Upper lobe of left lung (tissue), 6 donors: ENCODE data around the gene BDNF. TPM values are rescaled to one million over a fixed set of nuclear protein-coding genes. Genes with fewer than 3 reads are reported as not detected.
"Not testable (repeated sequence)": the region's sequence is repeated elsewhere in the genome, so short reads cannot be mapped to it uniquely, and the experiment has no call there.

Experiments used
- ATAC-seq, 2 donors: fragments of 200-7000 bp; cut with Tn5 transposase; one replicate each; pipeline ENCODE4 v1.9.1; 2022; ENCODE audit warnings: mild to moderate bottlenecking in 2 of 2, moderate library complexity in 2 of 2; ENCODE audit not compliant: low FRiP score in 2 of 2
- DNase-seq, 2 donors: peaks; one replicate each; pipeline ENCODE4 v3.0.0-alpha.2; 2019 to 2020
- H3K27ac ChIP-seq, 4 donors: fragments of 200-600 bp; sonication (generic); one replicate each; pipeline ENCODE4 v1.5.1; 2016 to 2019
- H3K27me3 ChIP-seq, 4 donors: fragments of 200-600 bp; sonication (generic); one replicate each; pipeline ENCODE4 v1.5.1; 2017 to 2019
- H3K36me3 ChIP-seq, 4 donors: fragments of 200-600 bp; sonication (generic); one replicate each; pipeline ENCODE4 v1.5.1; 2016 to 2019
- H3K4me1 ChIP-seq, 4 donors: fragments of 200-600 bp; sonication (generic); one replicate each; pipeline ENCODE4 v1.5.1; 2018 to 2019
- H3K4me3 ChIP-seq, 4 donors: fragments of 200-600 bp; sonication (generic); one replicate each; pipeline ENCODE4 v1.5.1; 2017 to 2019; ENCODE audit warnings: mild to moderate bottlenecking in 2 of 4, moderate library complexity in 1 of 4
- H3K9me3 ChIP-seq, 4 donors: fragments of 200-600 bp; sonication (generic); one replicate each; pipeline ENCODE4 v1.5.1; 2018 to 2019
- CTCF ChIP-seq, 6 experiments: fragments of 450-650 bp in 4 of 6; fragments of 200-600 bp in 2 of 6; sonication (generic) in 2 of 6; IDR thresholded peaks; one replicate each; pipeline ENCODE4 v1.5.1; 2016 to 2019; ENCODE audit warnings: antibody characterized with exemption in 6 of 6
- EP300 ChIP-seq, 4 donors: sonication (generic); formaldehyde crosslinking; IDR thresholded peaks; one replicate each; pipeline ENCODE4 v1.5.1; 2017; ENCODE audit warnings: antibody characterized with exemption in 4 of 4, control low read depth in 2 of 4
- POLR2A ChIP-seq, 4 donors: fragments of 450-650 bp; IDR thresholded peaks; one replicate each; pipeline ENCODE4 v1.5.1; 2016 to 2017; ENCODE audit warnings: antibody characterized with exemption in 4 of 4, mild to moderate bottlenecking in 2 of 4
- POLR2AphosphoS5 ChIP-seq, 2 donors: sonication (generic); formaldehyde crosslinking; IDR thresholded peaks; one replicate each; pipeline ENCODE4 v1.5.1; 2017; ENCODE audit warnings: antibody characterized with exemption in 2 of 2
- WGBS, 2 donors: methylation state at CpG; one replicate each; pipeline ENCODE4 v1.1.5; 2017 to 2018; 5-methylcytosine and 5-hydroxymethylcytosine counted together
- total RNA-seq, 6 donors: library from RNA; depleted of rRNA in 4 of 6; stranded (reverse); fragments of >200 nt in 4 of 6; gene quantifications; one replicate each; pipeline versions ENCODE4 v1.1.0 to v1.2.1, GENCODE V29; 2016 to 2021
- donor health status: DM: no; HTN: no; CAD: no; lungs with moderate emphysema.
- donor health status: DM: no; HTN: yes; CAD: no; lungs with severe emphysema.

The BDNF gene
- total RNA-seq, 6 donors from 2014 or later, result 1.0 to 5.4 (median 3.8) TPM

GRCh38 chr11:27677108-27677507 lies 23.1 kb downstream of the BDNF start:
- DNase-seq (no peak), ATAC-seq (no peak)
- WGBS, 2 donors, result 97% methylated on average over 4 of the region's 4 CpGs
- Histone ChIP-seq H3K27me3 (no peaks in the 10 kb centered on the region), H3K4me1 (no peaks in the 10 kb centered on the region), H3K9me3 (no peaks in the 10 kb centered on the region), H3K4me3 (no peak overlapping the region), H3K36me3 (no peaks in the 10 kb centered on the region), H3K27ac (no peak overlapping the region)
- no peak for TF ChIP-seq EP300 (IDR thresholded peaks at IDR 0.05)
- TF ChIP-seq CTCF (IDR thresholded peaks at IDR 0.05), result no peak
- TF ChIP-seq POLR2AphosphoS5 (IDR thresholded peaks at IDR 0.05), result no peak
- TF ChIP-seq POLR2A (IDR thresholded peaks at IDR 0.05), result no peak

- no peaks in the 10 kb centered on the region for H3K4me1 ChIP-seq
- H3K27ac ChIP-seq, result no peak overlapping the region
- no peaks in the 10 kb centered on the region for H3K9me3 ChIP-seq
- H3K4me3 ChIP-seq, result no peak overlapping the region
- H3K27me3 ChIP-seq, result no peaks in the 10 kb centered on the region
- no peaks in the 10 kb centered on the region for H3K36me3 ChIP-seq
- WGBS, 2 donors, result 86 to 92% methylated on average over 6 of the region's 6 CpGs
- DNase-seq, result no peak
- TF ChIP-seq POLR2AphosphoS5 (IDR thresholded peaks at IDR 0.05), result no peak
- no peak for TF ChIP-seq CTCF (IDR thresholded peaks at IDR 0.05)
- TF ChIP-seq EP300 (IDR thresholded peaks at IDR 0.05), result no peak
- TF ChIP-seq POLR2A (IDR thresholded peaks at IDR 0.05), result no peak
- no peak for ATAC-seq
Measured at GRCh38 chr11:27673979-27674663, 26.1 kb downstream of the BDNF start.

- Histone ChIP-seq H3K27ac (no peak overlapping the region), H3K4me1 (no peaks in the 10 kb centered on the region), H3K9me3 (no peaks in the 10 kb centered on the region), H3K4me3 (no peak overlapping the region), H3K27me3 (no peaks in the 10 kb centered on the region), H3K36me3 (no peaks in the 10 kb centered on the region)
- ATAC-seq (no peak), DNase-seq (no peak)
- TF ChIP-seq POLR2AphosphoS5 (IDR thresholded peaks at IDR 0.05), result no peak
- no peak for TF ChIP-seq POLR2A (IDR thresholded peaks at IDR 0.05)
- TF ChIP-seq CTCF (IDR thresholded peaks at IDR 0.05), result no peak
- no peak for TF ChIP-seq EP300 (IDR thresholded peaks at IDR 0.05)
- 86 to 89% methylated on average over 2 of the region's 2 CpGs for WGBS, 2 donors
Measured at GRCh38 chr11:27672836-27673464, 27.3 kb downstream of the BDNF start.

GRCh38 chr11:27665508-27666101 lies 34.6 kb downstream of the BDNF start:
- not testable (repeated sequence) for H3K4me1 ChIP-seq, H3K4me3 ChIP-seq, H3K36me3 ChIP-seq, H3K9me3 ChIP-seq, H3K27me3 ChIP-seq, H3K27ac ChIP-seq, ATAC-seq
- peak in 1 of 2 donors; percentile 18 for DNase-seq
- 66 to 73% methylated on average over 9 to 11 of the region's 11 CpGs for WGBS, 2 donors

GRCh38 chr11:27663326-27663725 lies 36.9 kb downstream of the BDNF start:
- WGBS, 2 donors, result 91 to 95% methylated on average over 2 of the region's 2 CpGs
- no peak overlapping the region for H3K4me3 ChIP-seq
- H3K4me1 ChIP-seq, result no peaks in the 10 kb centered on the region
- no peaks in the 10 kb centered on the region for H3K27me3 ChIP-seq
- ATAC-seq (no peak), DNase-seq (no peak)
- no peak for TF ChIP-seq CTCF (IDR thresholded peaks at IDR 0.05)
- no peak for TF ChIP-seq EP300 (IDR thresholded peaks at IDR 0.05)
- no peak for TF ChIP-seq POLR2A (IDR thresholded peaks at IDR 0.05)
- TF ChIP-seq POLR2AphosphoS5 (IDR thresholded peaks at IDR 0.05), result no peak
- no peaks in the 10 kb centered on the region for H3K36me3 ChIP-seq
- no peak overlapping the region for H3K27ac ChIP-seq
- H3K9me3 ChIP-seq, result no peaks in the 10 kb centered on the region
